GM18858 (cell line): Measurements from ENCODE around the gene EDN1.

Experiments used
- ATAC-seq: cut with Tn5 transposase; IDR thresholded peaks from one replicate; pipeline ENCODE4 v1.9.1; 2021; ENCODE audit not compliant: unreplicated experiment

Gene EDN1

DNA sequence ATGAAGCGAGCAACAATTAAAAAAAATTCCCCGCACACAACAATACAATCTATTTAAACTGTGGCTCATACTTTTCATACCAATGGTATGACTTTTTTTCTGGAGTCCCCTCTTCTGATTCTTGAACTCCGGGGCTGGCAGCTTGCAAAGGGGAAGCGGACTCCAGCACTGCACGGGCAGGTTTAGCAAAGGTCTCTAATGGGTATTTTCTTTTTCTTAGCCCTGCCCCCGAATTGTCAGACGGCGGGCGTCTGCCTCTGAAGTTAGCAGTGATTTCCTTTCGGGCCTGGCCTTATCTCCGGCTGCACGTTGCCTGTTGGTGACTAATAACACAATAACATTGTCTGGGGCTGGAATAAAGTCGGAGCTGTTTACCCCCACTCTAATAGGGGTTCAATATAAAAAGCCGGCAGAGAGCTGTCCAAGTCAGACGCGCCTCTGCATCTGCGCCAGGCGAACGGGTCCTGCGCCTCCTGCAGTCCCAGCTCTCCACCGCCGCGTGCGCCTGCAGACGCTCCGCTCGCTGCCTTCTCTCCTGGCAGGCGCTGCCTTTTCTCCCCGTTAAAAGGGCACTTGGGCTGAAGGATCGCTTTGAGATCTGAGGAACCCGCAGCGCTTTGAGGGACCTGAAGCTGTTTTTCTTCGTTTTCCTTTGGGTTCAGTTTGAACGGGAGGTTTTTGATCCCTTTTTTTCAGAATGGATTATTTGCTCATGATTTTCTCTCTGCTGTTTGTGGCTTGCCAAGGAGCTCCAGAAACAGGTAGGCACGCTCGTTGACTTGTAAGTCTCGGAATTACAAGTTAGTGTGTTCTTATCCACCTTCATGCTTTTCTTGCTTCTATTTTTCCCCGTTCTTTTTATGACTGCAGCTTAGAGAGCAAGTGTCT lies at the start of gene EDN1:
Gene EDN1, plus strand, starts transcription at position 429 of the 888 bp plus-strand sequence. Its CDS starts 269 bp downstream, at position 698.
- peak; percentile 75 for ATAC-seq

DNA sequence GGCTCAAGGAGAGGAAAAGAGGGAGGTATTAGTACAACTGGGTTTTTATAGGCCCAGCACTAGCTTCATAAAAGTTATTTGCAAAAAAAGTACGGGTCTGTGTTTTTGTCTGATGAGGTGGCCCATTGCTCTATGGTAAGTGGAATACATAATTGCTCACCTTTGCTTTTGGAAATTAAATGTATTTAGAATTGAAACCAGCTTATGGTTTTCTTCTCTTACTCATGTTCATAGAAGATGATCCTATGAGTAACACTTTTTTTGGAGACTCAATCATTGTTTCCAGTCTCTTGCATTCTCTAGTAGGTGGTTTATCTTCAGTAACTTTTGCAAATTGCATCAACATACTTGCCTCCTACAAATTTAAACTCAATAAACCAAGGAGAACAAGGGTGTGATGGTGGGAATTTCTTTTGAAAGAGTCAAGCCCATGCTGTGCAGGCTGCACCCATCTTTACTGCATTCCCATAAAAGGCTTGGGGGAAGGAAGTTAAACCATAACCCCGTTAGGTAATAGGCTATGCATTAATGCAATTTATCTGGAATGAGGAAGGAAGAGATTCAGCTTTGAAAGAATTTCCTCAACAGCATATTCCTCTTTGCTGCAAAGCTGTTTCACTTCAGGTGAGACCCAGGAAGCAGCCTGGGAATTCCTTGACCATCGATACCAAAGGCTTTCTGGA lies 48.5 kb upstream of the EDN1 start:
- no peak for ATAC-seq

DNA sequence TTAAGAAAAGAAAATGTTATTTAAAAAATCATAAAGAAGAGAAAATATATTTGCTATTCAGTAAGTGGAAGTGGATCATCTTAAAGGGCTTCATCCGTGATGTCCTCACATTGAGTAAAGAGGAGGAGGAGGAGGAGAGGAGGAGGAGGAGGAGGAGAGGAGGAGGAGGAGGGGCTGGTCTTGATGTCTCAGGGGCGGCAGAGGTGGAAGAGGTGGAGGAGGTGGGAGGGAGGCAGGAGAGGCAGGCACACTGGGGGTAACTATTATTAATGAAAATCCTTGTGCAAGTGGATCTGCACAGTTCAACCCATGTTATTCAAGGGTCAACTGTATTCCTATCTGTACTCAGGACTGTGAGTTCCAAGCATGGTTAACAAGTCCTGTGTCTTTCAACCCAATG lies 47.0 kb upstream of the EDN1 start:
- ATAC-seq = no peak

DNA sequence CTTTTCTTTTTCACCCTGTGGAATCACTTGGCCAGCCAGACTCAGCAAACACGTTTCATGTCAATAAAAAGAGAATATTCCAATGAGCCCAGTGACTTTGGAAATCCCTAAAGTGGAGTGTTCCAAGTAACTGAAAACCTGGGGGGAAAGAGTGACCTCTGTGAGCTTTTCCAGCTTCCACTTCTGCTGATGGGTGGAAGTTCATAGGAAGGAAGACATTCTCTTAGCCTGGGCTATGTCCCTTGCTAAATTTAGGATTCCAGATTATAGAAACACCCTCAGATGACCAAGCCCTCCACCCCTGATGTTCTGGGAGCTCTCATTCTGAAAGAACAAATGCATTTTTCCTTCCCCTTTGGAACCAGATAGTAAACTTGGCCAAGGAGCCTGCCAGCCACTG lies 44.8 kb upstream of the EDN1 start:
- ATAC-seq = no peak

DNA sequence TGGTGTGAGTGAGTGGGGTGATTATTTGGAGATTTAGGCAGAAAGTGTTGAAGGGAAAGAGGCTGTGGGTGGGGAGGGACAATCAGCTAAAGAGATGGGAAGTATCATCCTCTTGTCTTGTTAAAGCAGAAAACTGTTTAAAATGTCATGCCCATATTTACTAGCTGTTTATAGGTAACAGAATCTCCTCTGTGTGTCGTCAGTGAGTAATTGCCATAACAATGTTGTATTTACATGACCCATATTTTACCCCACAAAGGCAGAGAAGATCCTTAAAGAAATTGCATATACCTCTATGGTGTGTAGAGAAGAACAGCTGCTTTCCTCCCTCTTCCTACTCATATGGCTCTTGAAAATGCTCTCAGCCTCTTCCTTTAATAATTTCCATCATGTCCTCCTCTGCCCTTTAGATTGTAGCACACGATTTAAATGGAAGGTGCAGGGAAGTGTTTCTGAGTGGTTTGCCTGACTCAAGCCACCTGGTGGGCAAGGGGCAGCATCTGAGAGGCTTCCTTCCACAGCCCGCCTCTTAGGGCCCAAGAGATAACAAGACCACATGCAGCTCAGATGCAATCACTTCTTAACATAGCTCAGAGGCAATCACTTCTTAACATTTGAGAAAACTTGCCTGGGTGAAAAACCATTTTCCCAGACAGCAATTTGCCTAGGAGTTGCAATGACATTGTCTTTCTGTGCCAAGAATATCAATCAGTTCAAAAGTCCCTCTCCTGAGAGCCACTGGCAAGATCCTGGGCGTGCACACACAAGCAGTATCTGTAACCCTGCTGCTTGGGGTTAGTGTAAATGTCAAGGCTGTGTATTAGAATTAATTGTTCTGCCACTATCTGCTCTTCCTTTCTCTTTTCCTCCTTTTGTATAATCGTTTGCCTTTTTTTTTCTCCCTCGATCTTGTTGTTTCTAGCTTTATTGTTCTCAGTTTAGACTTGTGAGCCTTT lies 44.1 kb upstream of the EDN1 start:
- no peak for ATAC-seq

DNA sequence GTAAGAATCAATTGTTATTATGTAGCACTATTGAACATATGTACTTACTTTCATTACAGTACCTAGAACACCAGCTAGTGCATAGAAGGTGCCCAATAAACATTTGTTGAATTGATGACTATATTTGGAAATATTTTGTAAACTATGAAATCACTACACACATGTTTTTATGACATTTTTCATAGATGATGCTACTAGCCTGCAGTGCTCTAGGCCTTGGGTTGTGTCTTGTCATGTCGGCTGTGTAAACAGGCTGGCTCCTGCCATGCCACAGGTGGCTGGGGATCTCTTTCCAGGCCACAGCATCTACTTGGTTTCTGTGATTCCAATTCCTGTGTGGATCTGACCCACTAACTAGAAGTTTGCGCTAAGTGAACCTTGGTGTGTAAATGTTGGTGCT lies 43.3 kb upstream of the EDN1 start:
- no peak for ATAC-seq

DNA sequence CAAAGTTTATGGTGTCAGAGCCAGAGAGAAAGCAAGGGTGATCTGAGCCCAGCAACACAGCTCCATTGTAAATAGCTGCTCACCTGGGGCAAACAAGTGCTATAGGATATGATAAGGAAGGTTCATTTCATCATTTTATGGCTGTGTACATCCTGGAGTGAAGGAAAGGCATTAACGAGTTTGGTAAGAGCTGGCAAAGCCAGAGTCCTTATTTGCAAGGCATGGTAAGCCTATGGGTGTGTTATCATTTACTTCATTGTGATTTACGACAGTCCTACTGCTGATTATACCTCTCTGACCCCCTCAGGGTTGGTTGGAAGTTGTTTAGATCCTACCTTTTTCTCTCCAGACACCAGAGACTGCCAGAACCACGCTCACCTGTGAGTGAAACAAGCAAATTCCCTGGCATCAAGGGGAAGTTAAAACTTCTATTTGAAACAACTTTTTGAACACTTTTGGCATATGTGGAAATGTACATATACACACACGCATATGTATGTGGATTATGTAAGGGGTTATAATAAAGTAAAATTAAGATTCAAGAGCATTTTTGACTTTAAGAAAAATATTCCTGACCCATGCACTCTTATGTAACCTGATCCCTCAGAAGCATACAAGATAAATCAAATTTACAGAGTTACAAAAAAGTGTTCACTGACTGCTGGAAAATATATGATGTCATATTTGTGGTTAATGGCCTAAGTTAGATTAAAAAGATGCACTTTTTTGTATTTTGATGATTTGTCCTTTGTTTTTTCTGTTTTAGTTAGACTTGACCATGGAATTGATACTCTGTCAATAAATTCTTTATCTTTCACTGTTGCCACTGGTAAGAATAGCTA lies 40.4 kb upstream of the EDN1 start:
- ATAC-seq = no peak

DNA sequence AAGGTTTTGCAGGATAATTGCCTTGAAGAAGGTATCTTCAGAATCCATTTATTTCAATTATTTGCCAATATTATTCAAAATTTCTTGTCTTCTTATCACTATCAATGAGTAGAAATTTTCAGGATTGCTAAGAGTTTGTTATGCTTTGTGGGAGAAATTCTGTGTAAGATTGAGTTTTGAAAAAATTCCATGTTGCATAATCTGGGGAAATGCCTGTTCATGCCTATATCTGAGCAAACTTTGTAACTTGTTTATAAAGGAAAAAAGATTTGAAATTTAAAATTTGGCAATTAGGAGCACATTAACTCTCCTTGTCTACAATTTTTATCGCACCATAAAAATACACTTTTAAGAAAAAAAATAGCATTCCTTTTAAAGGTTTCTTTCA lies 39.8 kb upstream of the EDN1 start:
- no peak for ATAC-seq

DNA sequence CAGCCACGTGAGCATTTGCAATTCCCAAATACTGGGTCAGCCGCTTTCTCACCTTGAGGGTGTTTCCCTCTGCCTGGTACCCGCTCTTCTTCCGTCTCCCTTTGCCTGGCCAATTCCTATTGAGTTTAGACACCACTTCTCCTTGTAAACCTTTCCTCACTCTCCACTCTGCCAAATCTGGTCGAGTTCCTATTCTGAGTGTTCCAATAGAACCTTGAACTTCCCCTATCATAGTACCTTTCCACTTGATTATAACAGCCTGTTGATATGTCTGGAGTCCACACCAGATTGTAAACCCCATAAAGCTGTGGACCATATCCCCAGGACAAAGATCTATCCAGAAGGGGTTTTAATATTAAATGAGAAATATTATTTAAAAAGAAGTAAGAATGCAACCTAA lies 36.0 kb upstream of the EDN1 start:
- ATAC-seq = no peak

DNA sequence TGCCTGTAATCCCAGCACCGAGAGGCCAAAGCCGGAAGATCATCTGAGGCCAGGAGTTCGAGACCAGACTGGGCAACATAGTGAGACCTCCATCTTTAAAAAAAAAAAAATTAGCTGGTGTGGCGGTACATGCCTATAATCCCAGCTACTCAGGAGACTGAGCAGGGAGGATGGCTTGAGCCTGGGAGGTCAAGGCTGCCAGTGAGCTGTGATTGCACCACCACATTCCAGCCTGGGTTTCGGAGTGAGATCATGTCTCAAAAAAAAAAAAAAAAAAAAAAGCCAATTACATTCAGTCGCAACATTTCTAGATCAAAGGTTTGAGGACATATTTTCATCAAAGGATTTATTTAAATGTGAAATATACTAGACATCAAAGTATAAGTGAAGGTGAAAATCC lies 32.0 kb upstream of the EDN1 start:
- no peak for ATAC-seq

DNA sequence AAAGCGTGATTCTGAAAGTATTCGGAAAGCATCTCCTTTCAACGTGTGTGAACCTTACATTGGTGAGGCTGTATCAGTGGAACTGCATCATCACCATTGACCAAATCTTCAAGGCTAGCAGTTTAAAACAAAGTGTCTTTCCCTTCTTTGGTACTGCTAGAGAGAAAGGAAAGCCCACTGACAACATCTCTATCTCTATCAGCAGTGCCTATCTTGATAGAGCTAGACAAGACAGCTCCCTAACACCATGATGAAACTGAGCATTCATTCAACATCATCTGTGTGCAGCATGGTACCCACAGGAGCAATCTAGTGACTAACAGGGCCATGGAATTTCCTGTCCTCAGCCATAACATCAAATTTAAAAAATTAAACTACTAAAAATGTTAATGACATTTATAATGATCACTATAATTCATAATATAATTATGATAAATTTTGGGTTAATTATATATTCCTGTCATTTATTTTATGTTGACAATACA lies 31.5 kb upstream of the EDN1 start:
- no peak for ATAC-seq

DNA sequence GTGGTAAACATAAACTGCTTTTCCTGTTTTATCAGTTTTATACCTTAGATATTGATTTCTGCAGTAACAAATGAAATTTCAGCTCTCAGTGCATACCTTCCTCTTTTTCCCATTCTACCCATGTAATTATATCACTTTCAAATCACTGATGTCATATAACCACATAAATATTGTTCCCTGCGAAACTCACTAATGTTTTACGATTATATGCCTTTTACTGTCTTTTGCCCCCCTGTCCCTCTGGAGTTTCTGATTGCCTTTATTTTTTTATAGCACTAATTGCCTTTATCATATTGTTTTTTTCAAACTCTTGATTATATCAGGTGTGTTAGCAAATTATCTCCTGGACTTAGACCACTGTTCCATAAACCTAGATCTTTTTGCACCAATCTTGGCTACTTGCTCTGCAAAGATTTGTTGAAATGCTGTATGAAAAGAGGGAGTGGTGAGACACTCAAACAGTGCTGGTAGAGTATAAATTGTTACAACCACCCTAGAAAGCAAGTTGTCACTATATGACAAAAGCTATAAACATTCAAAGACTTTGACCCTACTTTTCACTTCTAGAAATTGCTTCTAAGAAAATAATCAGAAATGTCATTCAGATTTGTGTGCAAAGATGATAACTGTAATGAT lies 29.6 kb upstream of the EDN1 start:
- ATAC-seq = no peak

DNA sequence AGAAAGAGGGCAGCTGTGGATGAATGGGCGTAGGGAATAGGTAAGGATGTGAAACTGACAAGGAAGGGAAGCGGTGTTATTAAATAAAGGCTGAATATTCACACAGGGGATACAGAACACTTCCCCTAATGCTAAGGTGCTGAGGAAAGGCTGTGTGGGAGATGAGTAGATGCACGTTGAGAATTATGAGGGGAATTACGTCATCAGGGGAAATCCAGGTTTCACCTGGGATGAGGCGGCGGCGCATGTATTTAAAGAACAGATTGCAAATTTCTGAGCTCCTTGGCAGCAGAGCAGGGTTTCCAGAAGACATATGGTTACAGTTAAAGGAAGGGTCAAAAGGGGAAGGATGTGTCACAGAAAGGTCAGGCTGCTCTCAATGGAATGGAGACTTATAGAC lies 28.7 kb upstream of the EDN1 start:
- no peak for ATAC-seq

DNA sequence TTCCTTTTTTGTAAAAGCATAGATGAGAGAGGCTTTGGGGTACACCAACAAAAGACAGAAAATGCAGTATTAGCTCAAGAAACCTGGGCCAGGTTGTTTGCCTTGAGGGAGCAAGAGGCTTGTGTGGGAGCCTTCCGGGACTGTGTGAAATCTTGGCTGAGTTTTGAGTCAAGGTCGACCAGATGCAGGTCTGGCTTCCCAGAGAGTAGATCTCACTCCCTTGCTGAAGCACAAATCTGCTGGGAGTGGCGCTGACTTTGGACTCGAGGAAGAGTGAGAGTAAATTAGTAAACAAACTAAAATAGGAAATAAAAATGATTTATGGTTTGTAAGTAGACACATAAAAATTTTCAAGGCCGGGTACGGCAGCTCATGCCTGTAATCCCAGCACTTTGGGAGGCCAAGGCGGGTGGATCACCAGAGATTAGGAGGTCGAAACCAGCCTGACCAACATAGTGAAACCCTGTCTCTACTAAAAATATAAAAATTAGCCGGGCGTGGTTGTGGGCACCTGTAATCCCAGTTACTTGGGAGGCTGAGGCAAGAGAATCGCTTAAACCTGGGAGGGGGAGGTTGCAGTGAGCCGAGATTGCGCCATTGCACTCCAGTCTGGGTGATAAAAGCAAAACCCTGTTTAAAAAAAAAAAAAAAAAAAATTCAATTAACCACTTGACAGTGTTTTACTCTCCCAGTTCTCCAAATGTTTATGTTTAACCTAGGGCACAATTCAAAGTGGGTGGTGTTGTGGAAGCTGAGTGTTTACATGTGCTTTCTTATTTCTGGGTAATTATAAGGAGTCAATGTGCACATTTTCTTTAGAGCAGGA lies 27.7 kb upstream of the EDN1 start:
- ATAC-seq = no peak

DNA sequence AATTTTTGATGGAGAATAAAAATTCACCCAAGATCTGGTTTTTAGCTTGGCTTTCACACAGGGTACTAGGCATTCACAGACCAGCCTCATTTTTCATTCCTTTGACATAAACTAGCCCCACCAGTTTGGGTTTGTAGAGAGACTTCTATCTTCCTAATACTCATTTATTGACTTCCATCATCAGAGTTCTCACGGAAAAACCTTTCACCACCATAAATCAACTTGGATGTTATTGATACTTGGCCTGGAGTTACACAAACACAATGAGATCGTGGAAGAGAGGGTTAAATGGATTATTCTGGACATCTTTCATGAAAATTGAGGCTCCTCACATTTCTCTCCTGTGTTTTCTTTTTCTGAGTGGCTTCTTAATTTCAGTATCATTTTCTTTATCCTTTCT lies 26.8 kb upstream of the EDN1 start:
- ATAC-seq = no peak

DNA sequence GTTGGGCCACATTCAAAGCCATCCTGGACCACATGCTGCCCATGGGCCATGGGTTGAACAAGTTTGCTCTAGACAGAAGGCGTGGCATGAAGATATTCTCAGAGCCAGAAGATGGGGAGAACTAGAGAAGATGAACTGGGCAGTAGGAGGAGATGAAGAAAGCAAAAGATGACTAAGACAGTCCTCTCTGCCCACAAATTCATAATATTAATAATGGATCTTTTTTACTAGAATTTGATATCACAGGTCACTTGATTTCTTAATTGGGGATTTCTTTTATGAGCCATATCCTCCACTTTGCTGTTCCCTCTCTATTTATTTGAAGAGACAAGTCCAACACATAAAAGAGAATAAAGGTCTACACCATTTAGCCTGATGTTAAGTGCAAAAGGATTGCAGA lies 25.5 kb upstream of the EDN1 start:
- ATAC-seq = no peak

DNA sequence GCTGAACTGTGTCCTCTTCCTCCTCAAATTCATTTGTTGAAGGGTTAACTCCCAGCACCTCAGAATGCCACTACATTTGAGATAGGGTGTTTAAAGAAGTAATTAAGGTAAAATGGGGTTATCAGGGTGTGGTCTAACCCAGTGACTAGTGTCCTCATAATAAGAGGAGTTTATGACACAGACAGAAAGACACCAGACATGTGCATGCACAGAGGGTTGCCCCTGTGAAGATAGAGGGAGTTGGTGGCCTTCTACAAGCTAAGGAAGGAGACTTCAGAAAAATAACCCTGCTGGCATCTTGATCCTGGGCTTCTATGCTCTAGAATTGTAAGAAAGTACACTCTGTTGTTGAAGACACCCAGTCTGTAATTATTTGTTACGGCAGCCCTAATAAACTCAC lies 24.9 kb upstream of the EDN1 start:
- no peak for ATAC-seq

DNA sequence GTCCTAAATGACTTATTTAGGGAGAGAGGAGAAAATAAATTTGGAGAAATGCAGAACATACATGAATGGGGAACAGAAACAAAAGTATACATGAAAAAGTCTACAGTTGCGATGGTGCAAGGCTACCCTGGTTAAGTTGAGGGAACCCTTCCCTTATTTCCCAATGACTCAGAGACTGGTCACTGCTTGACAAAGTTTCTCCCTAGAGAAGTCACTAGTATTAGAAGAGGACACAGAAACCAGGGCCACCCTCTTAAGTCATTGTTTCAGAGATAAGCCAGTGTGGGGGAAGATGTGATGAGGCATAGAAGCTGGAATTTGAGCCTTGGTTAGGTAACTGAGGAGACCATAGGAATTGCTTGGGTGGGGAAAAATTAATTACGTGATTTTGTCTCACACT lies 24.4 kb upstream of the EDN1 start:
- ATAC-seq = no peak

DNA sequence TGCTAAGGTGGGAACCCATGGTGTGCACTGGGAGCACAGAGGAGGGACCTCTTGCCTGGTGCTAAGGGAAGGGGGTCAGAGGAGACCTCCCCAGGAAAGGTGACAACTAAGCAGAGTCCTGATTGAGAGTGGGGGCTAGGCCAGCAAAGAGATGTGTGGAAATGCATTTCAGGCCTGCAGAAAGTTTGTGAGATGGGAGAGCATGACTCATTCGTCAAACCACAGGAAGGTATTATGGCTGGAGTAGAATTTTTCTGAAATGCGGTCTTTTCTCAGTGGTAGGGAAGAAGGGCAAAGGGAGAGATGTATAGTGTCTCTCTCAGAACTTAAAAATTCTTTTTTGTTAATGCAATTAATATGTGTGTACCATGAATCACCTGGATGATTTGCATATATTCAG lies 23.6 kb upstream of the EDN1 start:
- ATAC-seq = no peak
